ENCODE data around the gene LRP1B.
"Not testable (repeated sequence)": the region's sequence is repeated elsewhere in the genome, so short reads cannot be mapped to it uniquely, and the experiment has no call there.

Gene LRP1B

DNA sequence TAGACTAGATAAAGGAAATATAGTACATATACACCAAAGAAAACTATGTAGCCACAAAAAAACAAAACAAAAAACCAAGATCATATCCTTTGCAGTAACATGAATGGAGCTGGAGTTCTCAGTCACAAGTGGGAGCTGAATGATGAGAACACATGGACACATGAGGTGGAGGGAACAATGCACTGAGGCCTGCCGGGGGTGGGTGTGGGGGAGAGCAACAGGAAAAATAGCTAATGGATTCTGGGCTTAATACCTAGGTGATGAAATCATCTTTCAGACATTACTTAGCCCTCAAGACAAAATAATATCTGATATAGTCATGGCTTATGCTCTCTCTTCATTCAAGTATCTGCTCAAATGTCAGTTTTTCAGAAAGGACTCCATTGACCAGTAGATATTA, 930.6 kb downstream of the LRP1B start:
- DNase-seq: no peak

DNA sequence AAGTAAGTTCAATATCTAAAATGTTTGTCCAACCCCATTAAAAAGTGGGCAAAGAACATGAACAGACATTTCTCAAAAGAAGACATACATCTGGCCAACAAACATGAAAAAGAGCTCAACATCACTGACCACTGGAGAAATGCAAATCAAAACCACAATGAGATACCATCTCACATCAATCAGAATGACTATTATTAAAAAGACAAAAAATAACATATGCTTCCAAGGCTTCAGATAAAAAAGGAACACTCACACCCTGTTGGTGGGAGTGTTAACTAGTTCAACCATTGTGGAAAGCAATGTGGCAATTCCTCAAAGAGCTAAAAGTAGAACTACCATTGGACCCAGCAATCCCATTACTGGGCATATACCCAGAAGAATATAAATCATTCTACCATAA, 931.1 kb downstream of the LRP1B start:
- no peak for DNase-seq

DNA sequence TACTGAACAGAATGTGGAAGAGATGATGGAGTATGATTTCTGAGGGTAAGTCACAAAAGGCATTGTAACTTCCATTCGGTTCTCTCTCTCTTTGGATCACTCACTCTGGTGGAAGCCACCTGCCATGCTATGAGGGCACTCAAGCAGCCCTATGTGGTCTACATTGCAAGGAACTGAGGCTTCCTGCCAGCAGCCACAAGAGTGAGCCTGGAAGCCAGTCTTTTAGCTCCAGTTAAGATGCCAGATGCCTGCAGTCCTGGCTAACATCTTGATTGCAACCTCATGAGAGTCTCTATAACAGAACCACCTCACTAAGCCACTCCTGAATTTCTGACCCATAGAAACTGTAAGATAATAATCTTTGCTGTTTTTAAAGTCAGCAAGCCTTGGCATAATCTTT, 935.7 kb downstream of the LRP1B start:
- no peak for DNase-seq

DNA sequence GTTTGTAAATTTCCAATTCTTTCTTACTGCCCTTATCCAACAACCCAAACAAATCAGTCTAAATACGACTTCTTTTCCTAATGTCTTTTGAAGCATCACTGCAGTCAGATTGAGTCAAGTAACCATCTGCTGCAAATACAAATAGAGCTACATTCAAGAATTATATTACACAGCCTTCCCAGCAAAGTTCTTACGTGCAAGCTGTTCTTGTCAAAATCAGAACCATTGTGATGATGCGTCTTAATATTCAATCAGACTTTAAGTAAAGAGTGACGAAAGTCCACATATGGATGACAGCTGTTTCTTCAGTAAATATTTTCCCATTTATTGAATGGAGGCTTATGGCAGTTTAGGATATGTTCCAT, 943.8 kb downstream of the LRP1B start:
- DNase-seq: no peak

DNA sequence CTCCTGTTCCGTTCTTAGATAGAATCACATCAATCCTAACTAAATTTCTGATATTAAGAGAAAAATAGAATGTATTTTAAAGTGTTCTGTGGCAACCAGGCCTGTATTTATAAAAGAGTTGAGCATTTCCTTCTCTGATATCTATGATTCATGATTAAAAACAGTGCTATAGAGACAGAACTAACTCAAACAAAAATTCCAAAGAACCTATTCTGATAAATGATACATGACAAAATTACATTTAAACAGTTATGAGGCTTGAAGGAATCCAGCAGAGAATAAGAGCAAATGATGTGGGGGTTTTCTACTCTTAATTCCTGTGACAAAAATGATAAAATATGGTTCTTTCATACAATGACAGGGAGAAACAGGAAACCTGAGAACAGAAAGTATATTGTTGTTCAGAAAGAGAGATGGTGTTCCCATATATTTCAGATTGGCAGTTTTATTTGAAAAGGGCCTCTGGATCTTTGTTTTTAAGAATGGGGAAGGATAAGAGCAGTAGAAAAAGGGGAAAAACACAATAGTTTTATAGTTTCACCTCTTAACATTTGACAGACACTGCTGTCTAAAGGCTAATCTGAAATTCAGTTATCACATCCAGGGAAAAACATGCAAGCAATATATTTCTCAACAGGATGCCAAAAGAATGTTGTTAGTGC, 944.3 kb downstream of the LRP1B start:
- no peak for DNase-seq

DNA sequence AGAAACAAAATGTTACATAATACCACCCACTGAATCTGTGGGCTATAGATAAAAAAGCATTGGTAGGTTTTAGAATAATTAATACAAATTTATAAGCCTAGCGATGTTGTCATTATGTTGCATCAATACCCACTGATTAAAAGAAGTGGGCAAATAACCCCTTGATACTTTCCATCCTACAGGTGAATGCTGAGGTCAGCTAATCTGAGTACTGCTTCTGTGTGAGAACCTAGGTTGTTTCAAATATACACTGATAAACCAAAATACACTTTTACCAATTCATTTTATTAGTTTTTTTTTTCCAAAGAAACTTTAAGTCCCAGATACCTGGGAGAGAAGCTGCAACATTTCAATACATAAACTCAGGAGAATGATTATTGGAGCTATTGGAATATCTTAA, 948.6 kb downstream of the LRP1B start:
- no peak for DNase-seq

DNA sequence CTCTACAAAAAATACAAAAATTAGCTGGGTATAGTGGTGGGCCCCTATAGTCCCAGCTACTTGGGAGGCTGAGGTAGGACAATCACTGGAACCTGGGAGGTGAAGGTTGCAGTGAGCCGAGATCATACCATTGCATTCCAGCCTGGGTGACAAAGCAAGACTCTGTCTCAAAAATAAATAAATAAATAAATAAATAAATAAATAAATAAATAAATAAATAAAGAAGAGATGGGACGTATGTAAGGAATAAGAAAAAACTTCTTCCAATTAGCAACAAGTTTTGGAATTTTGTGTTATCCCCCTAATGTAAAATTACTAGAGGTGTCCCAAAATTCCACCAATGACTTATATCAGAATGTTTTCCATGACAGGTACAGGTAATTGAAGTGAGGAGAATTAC, 961.7 kb downstream of the LRP1B start:
- not testable (repeated sequence) for DNase-seq

DNA sequence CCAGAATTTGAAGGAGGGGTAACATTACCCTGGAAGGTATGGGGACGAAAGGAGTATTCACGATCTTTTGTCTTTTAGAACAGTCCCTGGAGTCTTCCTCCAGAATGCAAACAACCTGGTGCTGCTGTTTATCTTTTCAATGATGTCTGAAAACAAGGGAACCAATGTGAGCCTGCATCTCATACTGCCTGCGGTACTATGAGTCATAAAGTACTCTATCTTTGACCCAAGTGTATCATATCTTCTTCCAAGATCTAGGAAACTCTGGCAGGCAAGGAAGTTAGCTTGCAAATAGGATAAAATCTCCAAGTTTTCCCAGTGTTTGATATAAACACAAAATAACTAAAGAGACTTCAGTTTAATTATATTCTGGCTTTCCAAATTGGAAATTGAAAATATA, 968.5 kb downstream of the LRP1B start:
- DNase-seq: no peak

DNA sequence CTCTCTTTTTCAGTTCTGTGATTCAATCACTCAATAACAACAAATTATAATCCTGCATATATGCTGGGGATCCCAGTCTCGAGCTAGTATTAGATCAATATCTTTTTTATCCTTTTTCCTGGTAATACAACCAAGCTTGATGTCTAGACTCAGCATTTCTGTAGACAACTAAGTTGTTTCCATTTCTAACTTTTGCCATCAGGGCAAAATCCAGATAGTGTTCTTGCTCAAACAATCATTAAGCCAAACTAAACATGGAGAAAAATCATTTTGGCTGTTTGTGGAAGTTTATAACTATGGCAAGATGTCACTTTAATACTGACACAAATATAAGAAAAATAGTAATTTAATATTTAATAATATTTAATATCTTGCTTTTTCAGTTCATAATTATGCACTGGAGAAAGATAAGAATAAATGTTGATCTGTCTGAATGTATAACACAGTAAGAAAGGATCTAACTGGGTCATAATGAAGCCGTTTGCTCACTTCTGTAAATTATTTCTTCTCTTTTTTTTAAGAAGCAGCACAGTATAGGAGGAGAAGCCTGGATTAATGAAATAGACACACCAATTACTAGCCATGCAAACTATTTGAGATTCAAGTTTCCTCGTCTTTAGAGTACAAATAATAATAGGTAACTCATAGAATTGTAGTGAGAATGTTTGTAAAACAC, 979.1 kb downstream of the LRP1B start:
- DNase-seq: no peak

DNA sequence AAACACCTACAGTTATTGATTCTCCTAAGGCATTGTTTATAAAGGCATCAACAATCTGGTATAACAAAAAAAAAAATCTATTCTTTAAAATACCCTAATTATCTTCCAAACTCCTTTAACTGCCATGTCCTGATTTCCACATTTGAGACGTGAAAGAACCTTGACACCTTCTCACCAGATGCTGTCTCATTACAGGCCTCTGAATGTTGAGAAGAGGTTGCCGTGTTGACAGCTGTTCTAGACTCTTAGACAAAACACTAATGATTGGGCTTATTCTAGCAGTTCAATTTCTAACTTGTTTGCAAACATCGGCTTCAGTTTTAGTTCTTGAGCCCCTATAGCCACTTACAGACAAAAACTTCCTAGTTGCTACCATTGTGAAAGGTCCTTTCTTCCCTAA, 988.8 kb downstream of the LRP1B start:
- no peak for DNase-seq

DNA sequence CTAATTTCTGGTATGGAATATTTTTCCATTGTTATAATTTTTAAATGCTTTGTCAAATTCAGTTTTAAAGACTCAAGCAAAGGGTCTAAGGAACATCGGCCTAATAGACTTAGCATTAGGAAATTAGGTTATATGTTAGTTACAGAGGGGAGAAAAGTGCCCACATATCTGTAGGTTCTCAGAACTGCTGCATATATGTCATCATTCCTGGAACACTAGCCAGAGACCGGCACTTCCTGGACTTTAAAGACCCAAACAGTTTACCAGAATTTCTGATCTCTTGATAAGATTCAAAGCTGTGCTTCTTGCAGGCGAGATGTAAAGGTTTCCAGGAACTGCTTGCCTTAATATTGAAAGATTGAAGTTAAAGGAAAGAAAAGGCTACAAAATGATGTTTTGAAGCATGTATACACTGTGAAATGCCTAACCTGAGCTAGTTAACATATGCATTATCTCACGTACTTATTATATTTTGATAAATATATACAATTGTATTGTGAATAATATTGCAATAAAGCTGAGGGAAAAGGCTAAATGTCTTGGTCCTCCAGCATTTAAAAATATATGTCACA, 993.6 kb downstream of the LRP1B start:
- no peak for DNase-seq

DNA sequence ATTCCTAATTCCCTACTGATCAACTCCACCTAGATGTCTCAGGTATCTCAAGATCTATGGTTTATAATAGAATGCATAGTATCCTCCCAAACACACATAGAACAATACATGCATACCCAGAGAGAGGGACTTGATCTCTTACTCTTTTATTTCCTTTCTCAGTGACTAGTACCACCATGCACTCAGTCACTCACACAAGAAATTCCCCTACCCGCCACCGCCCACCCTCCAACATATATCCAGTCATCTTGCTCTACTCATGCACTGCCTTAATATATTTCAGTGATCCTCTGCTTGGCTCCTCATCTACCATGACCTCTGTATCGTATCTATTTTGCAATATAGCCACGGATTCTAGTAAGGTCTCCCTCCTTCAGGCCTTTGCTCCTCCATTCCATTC, 996.9 kb downstream of the LRP1B start:
- DNase-seq: no peak

DNA sequence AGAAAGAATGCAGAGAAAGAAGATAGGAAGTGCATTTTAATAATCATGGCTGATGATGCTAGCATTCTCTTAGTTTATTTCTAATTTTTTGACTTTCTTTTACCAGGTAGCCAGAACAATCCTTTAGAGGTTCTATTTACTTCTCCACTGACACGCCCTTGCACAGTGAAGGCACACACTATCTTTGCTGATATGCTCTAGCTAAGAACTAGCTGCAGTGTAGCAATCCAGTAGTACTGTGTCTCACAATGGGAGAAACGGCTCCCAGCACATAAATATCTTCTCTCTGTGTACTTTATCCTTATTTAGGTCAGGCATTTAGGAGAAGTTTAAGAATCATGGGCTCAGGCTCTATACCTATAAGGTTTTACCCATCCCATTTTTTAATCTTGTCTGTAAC, 1005.4 kb downstream of the LRP1B start:
- DNase-seq: no peak

DNA sequence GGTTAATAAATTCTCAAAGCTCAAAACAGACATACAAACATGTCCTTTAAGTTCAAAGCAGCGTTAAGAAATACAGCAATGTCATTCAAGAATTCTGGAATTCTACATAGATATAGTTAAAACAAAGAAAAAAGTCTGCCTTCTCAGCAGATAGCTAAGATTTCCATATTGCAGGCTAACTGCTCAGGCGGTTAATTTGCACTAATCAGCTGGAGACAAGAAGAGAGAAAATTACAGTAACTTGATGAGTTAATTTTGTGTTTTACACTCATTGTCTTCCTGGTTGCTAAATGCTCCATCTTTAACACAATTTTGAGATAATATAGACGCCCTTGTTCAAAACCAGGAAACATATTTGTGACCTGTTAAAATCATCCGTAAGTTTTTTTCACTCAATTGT, 1012.0 kb downstream of the LRP1B start:
- DNase-seq: no peak

DNA sequence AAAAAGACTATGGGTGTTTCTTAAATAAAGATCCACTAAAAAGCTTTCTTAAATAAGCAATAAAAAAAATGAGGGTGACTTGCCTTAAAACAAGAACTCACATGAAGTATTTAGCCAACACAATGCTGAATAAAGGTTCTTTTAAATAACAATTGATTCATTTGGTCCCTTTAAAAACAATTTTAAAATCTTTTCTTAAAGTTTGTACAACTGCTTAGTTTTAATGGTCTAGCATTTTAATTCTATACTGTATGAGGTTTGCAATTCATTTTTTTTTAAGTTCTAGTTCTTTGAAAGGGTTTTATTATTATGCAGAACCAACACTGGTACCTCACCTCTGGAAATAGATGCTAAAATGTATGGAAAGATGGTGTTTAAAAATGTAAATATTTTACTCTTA, 1017.5 kb downstream of the LRP1B start:
- DNase-seq: no peak

DNA sequence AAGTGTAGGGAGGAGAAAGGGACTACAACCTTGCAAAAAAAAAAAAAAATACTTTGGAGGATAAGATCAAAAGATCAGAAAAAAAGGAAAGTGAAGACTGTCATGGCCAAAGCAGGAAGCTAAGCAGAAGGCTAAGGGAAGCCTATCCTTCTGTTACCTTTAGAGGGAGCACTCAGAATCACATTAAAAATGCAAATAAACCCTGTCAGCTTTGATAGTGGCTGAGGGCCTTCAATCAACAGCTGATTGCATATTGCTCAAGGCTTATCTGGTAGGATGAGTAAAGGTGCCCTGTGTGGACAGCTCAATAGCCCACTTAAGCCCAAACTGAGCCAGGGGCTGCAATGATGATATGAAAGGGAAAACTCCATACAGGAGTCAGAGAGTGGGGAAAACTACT, 1021.2 kb downstream of the LRP1B start:
- DNase-seq: no peak

DNA sequence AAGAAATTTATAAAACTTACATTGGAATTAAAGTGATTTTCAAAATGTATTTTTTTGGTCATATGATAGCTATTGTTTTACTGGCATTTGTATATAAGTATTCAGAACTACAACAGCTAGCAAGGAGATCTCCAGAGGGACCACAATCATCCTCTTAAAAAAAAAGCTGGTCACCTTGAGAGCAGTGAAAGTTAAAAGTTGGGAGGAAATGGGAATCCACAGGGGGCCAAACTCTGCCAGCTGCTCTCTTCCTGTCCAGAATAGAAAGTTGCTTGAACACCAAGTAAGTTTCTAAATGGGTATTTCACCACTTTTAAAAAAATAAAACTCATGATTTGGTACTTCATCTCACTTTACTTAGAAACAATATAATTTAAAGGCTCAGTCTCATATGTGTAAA, 1025.1 kb downstream of the LRP1B start:
- no peak for DNase-seq

DNA sequence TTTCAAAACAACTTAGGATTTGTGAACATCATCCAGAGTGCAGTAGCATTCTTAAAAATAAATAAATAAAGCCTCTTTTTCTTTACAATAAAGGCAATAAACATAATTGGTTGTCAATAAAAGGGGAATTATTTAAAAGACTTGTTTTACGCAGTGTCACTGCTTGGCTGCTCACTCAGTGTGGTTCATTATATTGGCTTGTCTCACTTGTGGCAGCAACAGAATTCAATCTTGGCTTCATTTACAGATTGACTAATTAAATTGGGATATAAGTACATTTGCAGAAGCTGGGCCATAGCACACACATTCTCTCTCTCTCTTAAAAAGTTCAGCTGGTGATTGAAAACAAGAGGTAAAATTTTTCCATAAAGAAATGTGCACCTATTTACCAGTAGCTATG, 1027.6 kb downstream of the LRP1B start:
- no peak for DNase-seq

DNA sequence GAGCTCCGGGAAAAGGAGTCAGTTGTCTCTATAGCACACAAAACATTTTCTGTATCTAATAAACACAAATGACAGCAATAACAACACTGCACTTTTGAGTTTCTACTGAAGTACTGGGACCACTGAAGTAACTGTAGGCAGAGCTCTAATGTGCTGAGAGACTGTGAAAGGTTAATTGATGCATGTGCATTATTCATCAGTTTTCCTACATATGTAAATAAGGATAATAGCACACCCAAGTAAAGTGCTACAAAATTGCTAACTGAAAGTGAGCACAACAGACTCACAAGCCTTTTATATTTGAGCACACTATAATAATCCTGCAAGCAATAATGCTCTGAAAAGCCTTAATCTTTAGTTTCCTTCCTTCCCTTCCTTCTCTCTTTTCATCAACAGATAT, 1051.6 kb downstream of the LRP1B start:
- DNase-seq: no peak

DNA sequence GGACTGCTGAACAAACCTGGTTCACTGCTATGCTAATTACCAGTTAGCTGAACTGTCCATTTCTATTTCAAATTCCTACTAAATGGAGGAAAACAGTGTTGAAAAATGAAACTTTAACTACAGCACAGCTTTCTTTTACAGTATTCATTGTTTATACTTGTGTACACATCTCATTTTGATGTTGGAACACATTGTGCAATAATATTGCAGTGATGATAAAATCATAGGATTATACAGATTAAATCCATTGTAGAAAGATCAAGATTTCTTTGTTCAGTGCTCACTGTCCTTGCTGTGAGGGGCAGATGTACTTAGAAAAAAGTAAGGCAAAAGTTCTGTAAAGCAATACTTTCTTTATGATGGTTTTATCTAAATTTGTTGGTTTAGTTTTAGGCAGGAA, 1055.1 kb downstream of the LRP1B start:
- no peak for DNase-seq

DNA sequence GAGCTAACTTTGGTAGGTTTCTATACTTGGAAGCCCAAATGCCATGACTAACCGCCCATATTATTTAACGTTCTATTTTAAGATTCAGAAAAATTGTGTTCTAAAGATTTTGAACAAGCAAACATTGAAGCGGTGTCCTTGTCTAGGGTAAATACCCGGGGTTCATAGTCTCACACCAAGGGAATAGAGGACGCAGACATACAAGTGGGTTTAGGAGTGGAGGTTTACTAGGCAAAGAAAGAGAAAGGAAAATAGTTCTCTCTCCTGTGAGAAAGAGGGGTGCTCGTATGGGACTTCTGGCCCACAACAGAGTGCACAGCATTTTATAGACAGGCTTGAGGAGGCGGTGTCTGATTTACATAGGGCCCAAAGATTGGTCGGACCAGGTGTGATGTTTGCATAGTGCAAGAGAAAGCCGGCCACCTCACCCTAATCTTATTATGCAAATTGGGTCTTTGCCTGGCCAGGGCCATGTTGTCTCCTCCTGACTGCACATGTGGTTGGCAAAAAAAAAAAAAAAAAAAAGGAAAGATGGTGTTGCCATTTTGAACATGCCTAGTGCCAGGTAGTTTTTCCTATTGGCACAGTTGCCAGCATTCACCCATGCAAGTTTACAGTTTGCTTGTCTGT, 1062.6 kb downstream of the LRP1B start:
- DNase-seq: no peak

DNA sequence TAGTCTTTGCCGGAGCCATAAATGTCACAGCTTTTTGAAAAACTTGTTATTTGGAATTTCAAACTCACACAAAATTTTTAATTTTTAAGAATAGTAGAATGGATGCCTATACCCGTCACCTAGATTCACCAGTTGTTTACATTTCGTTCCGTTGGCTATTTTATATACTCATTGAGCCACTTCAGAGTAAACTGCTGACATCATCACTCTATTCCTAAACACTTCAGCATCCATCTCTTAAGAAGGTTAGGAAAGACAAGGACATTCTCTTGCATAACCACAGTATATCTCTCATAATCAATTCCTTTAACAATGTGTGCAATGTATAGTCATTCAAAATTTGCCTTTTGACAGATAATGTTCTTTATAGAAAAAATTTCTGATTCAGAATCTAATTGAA, 1065.8 kb downstream of the LRP1B start:
- DNase-seq: no peak

DNA sequence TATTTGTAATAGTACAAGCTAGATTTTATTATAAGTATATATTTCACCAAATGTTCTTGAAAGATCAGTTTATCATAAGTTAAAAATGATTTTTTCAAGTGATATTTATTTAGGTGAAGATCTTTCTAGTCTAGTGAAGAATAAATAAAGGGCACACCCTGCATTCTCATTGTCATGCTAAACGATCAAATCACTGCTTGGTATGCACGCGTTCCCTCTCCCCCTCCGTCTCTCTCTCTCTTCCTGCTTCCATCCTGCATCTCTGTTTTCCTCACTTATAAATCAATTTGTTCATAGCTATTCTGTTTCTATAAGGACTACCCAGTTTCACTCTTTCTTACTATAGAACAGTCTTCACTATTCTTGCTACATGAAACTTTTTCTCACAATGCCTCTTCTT, 1067.4 kb downstream of the LRP1B start:
- DNase-seq: no peak

DNA sequence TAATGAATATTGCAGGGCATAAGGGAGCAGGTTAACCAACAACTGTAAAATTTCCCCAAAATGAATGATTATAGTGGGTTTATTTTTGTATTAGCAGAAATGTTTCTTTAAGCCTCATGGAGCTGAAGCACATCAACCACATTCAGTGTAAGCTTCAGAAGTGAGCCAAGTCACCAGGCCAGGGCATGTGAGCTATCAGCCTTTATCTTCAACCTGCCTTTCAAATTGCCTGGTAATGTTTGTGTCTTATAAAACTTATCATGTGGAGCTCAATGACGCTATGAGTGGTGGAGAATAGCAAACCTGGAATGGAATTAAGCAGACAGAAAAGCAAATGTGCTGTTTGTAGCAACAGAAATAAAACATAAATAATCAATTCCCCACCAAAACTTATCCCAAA, 1068.4 kb downstream of the LRP1B start:
- DNase-seq: no peak

Data from GF-D8 (cell line).